Stimulated activated CD4-positive, alpha-beta T cell treated with anti-CD3 and anti-CD28 coated beads, Interleukin-15, amount 100 ng/mL, for 1 hour (primary cell): ENCODE data around the gene CADM1.

ENCODE experiments used
- DNase-seq, 2 donors: peaks; one replicate each; pipeline ENCODE4 v3.0.0-alpha.2; 2020; ENCODE audit warnings: low read depth in 1 of 2, low spot score in 1 of 2

The CADM1 gene

GRCh38 chr11:115408036-115408921, 95.9 kb downstream of the CADM1 start:
- DNase-seq: no peak

- no peak for DNase-seq
Observed at GRCh38 chr11:115407496-115407895, 96.7 kb downstream of the CADM1 start.

- DNase-seq: no peak
Observed at GRCh38 chr11:115406404-115406803, 97.8 kb downstream of the CADM1 start.

GRCh38 chr11:115398333-115399080, 105.7 kb downstream of the CADM1 start:
- no peak for DNase-seq

- no peak for DNase-seq
Observed at GRCh38 chr11:115396533-115396932, 107.7 kb downstream of the CADM1 start.

- DNase-seq: no peak
Observed at GRCh38 chr11:115393950-115394349, 110.3 kb downstream of the CADM1 start.

- DNase-seq: no peak
Observed at GRCh38 chr11:115391598-115391997, 112.6 kb downstream of the CADM1 start.

- no peak for DNase-seq
Observed at GRCh38 chr11:115391160-115391559, 113.1 kb downstream of the CADM1 start.

GRCh38 chr11:115390441-115390840, 113.8 kb downstream of the CADM1 start:
- DNase-seq: no peak

GRCh38 chr11:115389790-115390189, 114.4 kb downstream of the CADM1 start:
- no peak for DNase-seq

- no peak for DNase-seq
Observed at GRCh38 chr11:115385226-115385625, 119.0 kb downstream of the CADM1 start.

GRCh38 chr11:115384236-115384635, 120.0 kb downstream of the CADM1 start:
- no peak for DNase-seq

GRCh38 chr11:115383431-115383830, 120.8 kb downstream of the CADM1 start:
- no peak for DNase-seq

- DNase-seq: no peak
Observed at GRCh38 chr11:115379528-115379927, 124.7 kb downstream of the CADM1 start.

- DNase-seq: no peak
Observed at GRCh38 chr11:115378557-115378956, 125.7 kb downstream of the CADM1 start.

- DNase-seq: no peak
Observed at GRCh38 chr11:115377882-115378296, 126.3 kb downstream of the CADM1 start.

- DNase-seq: no peak
Observed at GRCh38 chr11:115368616-115369015, 135.6 kb downstream of the CADM1 start.

GRCh38 chr11:115366826-115367225, 137.4 kb downstream of the CADM1 start:
- no peak for DNase-seq

- no peak for DNase-seq
Observed at GRCh38 chr11:115365907-115366306, 138.3 kb downstream of the CADM1 start.

GRCh38 chr11:115364896-115365295, 139.3 kb downstream of the CADM1 start:
- DNase-seq: no peak

- DNase-seq: no peak
Observed at GRCh38 chr11:115363921-115364320, 140.3 kb downstream of the CADM1 start.

GRCh38 chr11:115363426-115363825, 140.8 kb downstream of the CADM1 start:
- DNase-seq: no peak
